IPS-18c (cell line): ENCODE measurements around the gene GALP.
"Not testable (repeated sequence)": the region's sequence is repeated elsewhere in the genome, so short reads cannot be mapped to it uniquely, and the experiment has no call there.

Source experiments
- H3K4me3 ChIP-seq: 2 replicates; pipeline ENCODE4 v1.7.0; 2013; ENCODE audit warnings: low read depth, mild to moderate bottlenecking, low read length, moderate library complexity; ENCODE audit not compliant: insufficient read depth
- H3K9me3 ChIP-seq: one replicate; pipeline ENCODE4 v1.6.1; 2013; ENCODE audit warnings: mild to moderate bottlenecking, low read length, moderate library complexity; ENCODE audit not compliant: control insufficient read depth, insufficient read depth

The GALP gene

DNA sequence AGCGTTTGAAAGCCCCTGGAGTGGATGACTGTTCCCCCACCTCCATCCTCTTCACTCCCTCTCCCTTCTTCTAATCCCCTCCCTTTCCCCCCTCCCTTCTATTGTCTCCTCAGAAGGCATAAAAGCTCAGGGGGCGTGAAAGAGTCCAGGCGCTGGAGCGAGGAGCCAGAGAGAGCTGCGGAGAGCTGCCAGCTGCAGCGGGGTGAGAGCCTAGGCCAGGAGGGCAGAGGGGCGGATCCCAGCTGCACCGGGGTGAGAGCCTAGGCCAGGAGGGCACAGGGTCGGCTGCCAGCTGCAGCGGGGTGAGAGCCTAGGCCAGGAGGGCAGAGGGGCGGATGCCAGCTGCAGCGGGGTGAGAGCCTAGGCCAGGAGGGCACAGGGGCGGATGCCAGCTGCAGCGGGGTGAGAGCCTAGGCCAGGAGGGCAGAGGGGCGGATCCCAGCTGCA, at the start of gene GALP:
TSS of gene GALP (plus strand) at position 148 of the 447 bp plus-strand sequence. CDS start 1,101 bp downstream, outside the sequence.
- H3K4me3 ChIP-seq, H3K9me3 ChIP-seq: not testable (repeated sequence)

DNA sequence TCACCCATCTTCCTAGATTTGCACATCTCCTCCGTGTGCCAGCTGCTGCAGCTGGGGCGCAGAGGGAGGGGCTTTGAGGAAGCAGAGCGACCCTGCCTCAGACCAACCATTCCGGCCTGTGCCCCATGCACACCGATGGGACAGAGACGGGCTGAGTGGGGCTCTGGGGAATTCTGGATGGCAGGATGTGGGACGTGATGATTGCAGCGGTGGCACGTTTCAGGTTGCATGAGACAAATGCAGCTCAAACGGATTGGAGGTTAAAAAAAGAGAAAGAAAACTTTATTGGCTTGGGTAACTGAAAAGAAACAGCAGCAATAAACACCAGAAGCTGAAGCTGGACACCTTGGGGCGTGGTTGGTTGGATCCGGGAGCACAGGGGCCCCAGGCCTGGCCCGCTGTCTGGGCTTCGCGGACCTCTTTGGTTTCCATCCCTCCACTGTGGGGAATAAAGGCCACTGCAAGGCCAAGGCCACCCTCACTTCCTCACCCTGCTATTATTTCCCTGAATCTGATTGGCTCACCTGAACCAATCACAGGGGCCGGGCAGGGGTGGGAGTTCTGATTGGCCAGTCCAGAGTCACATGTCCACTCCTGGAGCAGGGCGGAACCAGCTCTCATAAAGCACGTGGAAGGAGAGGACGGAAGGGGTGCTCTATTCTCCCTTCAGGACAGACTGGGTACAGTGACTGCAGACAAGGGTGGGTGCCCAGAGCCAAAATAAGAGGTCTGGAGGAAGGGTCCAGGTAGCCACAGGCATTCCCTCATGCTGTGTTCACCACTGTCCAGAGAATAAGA, 48.6 kb upstream of the GALP start:
- no peak overlapping the region for H3K4me3 ChIP-seq
- no peaks in the 10 kb centered on the region for H3K9me3 ChIP-seq

DNA sequence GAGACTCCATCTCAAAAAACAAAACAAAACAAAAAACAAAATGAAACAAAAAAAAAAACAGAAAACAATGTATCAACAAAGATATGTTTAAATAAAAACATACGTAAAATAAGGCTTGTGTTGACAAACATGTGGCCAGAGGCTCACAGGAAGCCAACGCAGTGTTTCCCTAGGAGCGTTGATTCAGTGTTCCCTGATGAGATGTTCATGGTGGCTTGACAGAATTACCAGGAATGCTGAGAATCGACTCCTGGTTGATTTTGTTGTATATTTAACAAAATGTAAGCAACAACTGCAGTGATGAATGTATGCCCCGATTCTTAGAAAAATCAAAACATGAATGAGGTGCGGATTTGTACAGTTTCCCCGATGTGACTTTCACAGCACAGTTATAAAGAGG, 45.8 kb upstream of the GALP start:
- no peak overlapping the region for H3K4me3 ChIP-seq
- H3K9me3 ChIP-seq: no peaks in the 10 kb centered on the region

DNA sequence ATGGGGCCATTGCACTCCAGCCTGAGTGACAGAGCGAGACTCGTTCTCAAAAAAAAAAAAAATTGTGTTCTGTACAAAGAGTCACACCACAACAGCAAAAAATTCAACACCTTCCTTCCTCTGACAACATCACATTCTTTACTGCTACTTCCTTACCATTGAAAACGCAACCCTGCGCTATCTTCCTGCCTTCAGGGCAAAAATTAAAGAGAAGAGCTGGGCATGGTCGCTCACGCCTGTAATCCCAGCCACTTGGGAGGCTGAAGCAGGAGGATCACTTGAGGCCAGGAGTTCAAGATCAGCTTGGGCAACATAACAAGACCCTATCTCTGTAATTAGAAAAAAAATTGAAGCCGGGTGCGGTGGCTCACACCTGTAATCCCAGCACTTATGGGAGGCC, 44.2 kb upstream of the GALP start:
- Histone ChIP-seq H3K9me3 (no peaks in the 10 kb centered on the region), H3K4me3 (no peak overlapping the region)

DNA sequence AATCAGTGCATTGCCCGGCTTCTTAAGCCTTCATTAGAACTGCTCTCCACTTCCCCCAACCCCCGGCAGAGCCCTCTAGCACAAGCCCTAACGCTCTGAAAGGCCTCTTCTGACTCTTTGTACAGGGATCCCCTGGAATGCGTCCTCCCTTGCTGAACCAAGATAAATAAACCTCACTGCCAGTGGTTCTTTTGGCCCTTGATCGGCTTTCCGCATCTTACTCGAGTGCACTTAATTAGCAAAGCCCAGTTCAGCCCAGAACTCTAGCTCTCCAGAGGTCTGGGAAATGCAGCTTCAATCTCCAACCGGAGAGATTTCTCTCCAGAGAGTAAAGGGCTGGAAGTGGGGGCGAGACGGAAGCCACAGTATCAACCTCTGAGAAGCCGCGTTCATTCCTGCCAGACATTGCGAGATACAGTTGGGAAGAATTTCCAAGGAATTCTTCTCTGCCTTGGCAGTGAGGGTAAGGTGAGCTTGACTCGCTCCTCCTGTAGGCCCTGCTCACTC, 43.4 kb upstream of the GALP start:
- Histone ChIP-seq H3K9me3 (no peaks in the 10 kb centered on the region), H3K4me3 (no peak overlapping the region)

DNA sequence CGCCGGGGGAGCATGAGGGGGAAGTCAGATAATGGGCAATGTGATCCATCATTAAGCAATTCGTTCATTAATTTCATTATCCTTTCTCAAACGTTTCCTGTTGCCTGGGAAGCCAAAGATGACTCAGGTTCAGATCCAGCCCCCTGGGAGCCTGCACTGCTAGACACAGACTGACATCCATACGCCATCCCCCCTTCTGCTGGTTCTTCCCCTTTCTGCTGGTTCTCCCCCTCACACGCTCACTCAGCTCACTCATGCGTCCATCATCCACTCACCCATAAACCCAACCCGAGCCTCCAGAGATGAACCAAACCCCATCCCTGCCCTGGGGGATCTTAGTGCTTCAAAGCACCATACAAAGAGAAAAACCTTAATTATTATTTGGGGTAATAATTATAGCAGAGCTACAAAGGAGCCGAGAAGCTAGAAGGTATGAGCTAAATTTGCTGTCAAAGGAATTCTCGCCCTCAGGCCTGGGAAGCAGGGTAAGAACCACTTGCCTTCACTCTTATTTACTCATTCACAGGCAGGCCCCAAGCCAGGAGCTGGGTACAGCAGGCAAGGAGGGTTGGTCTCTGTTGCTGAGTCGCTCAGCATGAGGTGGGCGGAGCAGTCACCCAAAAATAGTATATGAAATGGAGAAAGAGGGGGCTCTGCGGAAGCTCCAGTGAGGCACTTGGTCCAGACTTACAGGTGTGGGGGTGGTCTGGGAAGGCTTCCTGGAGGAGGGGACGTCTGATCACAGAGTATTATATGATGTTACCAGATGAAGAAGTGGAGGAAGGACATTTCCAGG, 41.8 kb upstream of the GALP start:
- Histone ChIP-seq H3K9me3 (no peaks in the 10 kb centered on the region), H3K4me3 (no peak overlapping the region)

DNA sequence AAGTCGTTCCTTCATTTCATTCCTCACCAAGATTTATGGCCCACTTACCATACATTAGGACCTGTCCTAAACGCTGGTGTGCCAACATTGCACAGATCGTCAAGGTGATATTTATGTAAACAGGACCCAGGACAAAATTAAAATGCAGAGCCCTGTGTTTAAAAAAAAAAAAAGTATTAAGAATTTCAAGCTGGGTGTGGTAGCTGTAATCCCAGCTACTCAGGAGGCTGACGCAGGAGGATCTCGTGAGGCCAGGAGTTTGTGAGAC, 41.2 kb upstream of the GALP start:
- peaks cover 1% of the 10 kb centered on the region for H3K9me3 ChIP-seq
- no peak overlapping the region for H3K4me3 ChIP-seq

DNA sequence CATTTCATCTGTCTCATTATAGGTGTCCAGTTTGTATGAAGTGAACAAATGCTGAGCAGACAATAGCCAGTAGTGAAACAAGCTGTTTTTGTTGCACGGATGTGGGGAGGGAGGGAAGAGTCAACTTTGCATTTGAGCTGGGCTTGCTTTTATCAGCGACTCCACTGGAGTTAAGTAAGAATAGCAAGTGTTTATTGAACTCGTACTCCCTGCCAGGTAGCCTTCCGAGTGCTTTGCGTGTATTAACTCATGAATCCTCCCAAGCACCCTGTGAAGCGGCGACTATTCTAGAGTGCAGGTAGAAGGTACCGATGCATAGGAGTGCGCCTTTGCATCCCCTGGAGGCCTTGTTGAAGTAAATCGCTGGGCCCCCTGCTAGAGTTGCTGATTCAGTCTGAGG, 39.4 kb upstream of the GALP start:
- Histone ChIP-seq H3K9me3 (peaks cover 2% of the 10 kb centered on the region), H3K4me3 (no peak overlapping the region)

DNA sequence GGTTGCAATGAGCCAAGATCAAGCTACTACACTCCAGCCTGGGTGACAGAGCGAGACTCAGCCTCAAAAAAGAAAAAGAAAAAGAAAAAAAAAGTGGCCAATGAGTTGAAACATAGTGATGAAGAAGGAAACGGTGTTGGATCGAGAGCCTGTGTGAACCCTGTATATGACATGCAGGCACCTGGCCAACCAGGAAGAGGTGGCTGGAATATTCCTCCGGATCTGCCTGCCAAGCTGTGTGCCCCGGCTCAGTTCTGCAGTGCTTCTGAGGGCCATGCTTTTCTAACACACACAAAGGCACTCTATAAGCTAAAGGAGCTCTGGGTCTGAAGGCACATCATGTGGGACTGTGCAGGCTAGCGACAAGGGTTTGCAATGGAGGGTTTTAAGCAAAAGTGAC, 38.4 kb upstream of the GALP start:
- Histone ChIP-seq H3K4me3 (no peak overlapping the region), H3K9me3 (peaks cover 2% of the 10 kb centered on the region)

DNA sequence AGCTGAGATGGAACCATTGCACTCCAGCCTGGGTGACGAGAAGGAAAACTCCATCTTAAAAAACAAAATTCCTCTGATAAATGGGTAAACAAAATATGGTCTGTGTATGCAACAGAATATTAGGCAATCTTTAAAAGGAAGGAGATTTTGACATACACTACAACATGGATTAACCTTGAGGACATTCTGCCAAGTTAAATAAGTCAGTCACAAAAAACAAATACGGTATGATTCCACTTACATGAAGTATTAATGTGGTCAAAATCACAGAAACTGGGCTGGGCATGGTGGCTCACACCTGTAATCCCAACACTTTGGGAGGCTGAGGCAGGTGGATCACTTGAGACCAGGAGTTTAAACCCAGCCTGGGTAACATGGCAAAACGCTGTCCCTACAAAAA, 37.7 kb upstream of the GALP start:
- Histone ChIP-seq H3K9me3 (peaks cover 2% of the 10 kb centered on the region), H3K4me3 (no peak overlapping the region)

DNA sequence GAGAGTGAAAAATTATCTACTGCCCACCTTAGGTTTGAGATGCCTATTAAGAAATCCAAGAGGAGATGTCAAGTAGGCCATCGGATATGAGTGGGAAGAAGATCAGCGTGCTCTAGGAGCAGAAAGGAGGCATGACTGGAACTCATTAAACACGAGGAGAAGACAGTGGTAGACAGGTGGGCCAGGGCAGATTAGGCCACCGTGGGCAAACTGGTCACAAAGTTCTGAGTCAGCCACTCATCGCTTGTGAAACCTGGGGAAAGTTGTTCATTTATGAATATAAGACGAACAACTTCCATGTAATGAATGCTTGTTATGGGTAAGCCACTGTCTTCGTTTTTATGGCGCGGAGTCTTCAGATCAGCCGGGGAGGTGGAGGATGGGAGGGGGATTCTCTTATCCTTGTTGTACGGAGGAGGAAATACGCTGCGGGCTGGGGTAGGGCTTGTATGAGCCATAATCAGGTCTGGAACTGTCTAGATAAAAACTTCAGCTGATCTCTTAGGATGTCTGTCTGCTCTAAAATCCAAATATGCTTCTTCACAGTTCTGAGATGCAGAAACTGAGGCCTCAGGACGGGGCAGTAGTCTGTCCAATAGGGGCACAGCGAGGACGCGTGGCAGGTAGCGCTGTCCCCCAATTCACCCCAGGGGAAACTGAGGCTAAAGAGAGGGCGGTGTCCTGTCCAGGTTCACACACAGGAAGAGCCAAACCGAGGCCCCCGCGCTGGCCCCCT, 35.8 kb upstream of the GALP start:
- Histone ChIP-seq H3K9me3 (peaks cover 2% of the 10 kb centered on the region), H3K4me3 (peak overlapping the region; percentile 55)

DNA sequence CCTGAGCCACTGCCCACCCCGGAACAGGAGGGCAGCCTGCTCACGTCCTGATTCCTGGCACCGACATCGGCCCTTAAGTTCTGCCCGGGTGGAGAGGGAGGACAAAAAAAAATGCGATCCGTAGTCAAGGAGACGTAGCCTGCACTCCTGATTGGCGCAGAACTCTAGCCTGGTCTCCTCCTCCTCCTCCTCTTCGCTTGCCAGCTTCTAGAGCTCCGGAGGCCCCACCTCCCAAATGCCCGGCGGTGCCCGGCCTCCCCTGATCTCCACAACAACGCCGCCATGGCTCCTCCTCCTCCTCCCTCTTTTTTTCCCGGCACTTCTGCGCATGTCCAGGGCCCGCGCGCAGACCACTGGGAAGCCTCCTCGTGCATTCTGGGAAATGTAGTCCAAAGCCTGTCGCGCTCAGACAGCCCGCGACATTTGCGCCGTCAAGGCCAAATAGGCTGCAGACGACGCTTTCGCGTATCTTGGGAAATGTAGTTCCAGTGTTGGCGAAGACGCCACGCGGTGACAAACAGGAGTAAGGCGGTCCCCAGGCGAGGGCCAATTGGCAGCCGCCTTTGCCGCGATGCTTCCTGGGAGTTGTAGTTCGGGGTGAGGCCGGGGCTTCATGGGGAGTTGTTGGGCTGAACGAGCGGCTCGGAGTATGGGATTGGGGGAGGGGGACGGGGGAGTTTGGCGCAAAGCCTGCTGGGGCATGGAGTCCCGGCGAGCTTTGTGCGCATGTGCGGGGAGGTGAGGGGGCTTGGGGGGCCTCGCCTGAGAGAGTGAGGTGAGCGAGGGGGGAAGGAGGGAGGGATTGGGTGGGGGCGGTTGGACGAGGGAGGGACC, 35.0 kb upstream of the GALP start, which contains the start of gene ZNF444:
TSS of gene ZNF444 (plus strand) at position 705 of the 834 bp plus-strand sequence. CDS start 5,625 bp downstream, outside the sequence.
- H3K4me3 ChIP-seq: peak within 1 kb of the TSS; percentile 67
- peaks cover 2% of the 10 kb centered on the region for H3K9me3 ChIP-seq

DNA sequence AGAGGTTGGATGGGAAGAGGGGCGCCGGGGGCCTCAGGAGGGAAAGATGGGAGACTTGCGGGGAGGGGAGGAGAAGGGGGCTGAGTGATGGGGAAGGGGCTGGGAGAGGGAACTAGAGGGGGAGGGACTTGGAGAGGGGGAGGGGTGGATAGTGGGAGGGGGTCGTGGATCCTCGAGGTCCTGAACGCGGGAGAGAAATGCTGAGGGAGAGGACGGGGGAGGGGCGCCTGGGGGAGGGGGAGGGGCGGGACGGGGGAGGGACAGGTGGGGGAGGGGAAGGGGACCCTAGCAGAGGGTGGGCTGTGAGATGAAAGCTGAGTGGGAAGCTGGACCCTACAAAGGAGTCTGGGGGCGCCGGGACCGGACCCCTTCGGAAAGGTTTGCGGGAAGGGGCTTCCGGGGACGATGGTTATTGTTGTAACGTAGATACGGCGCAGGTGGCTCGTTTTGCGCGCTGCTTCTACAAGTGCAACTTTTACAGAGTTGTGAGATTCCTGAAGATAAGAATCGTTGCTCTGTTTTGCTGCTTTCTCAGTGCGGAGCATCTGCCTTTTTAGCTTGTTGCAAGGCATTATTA, 34.3 kb upstream of the GALP start:
- Histone ChIP-seq H3K9me3 (peaks cover 2% of the 10 kb centered on the region), H3K4me3 (peak overlapping the region; percentile 67)

DNA sequence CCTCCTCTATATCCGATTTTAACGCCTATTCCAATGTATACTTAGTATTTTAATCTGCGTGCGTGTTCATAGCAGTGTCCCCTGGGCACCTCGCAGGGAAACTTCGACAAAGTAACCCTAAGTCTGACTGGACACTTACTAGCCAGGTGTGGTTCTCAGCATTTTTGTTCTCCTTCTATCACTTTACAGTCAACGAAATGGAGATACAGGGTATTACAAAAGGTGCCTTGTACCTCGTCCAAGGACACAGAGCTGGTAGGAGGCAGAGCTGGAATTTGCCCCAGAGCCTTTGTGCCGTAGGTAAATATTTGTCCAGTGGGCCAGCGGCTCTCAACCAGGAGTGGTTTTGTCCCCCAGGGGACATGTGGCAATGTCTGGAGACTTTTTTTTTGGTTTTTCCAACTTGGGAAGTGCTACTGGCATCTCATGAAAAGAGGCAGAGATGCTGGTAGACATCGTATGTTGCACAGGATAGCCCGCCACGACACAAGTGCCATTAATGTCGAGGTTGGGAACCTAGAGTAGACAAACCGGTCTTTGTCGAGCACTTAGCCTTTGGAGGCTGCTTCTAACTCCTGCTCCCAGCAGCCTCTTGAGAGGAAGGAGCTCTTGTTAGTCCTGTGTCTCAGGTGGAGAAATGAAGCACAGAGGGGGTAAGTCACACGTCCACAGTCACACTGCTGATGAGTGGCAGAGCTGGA, 33.6 kb upstream of the GALP start:
- peak overlapping the region; percentile 67; the same call in 1 of the 2 replicates for H3K4me3 ChIP-seq
- H3K9me3 ChIP-seq: peaks cover 2% of the 10 kb centered on the region

DNA sequence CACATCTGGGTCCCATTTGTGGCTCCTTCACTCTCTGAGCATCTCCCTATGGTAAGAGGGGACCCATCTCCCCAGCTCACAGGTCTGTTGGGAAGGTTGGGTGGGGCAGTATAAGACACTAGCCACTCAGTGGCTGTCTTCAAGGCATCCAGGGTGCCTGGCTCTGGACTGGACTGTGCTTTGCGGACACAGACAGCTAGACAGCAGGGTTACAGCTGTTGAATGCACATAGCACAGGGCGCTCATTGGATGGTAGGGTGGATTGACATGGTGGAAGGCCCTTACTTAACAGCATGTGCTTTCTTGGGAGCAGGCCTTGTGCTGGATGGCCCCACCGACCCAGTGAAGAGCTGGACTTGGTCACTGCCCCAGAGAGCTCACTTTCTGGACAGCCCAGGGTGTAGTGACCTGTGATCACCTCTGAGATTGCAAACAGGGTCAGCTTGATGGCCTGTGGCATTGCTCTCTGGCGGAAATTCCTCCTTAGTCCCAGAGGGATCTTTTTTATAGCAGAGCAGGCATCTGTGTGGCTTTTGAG, 32.8 kb upstream of the GALP start:
- Histone ChIP-seq H3K9me3 (peaks cover 2% of the 10 kb centered on the region), H3K4me3 (no peak overlapping the region)

DNA sequence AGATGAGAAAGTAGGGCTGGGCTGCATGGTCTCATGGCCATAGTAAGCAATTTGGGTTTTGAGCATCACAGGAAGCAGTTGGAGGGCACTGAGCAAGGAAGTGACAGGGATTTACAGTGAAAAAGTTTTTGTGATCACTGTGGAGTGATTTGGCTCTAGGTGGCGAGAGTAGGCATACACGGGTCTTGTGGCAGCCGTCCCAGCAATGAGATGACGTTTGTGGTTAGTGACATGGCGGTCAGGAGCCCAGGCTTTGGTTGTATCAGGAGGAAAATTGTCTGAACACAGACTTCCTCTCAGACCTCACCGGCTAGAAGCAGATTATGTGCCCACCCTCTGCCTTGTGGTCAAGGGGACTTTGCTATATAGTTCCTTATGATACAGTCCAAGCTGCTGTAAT, 31.4 kb upstream of the GALP start:
- H3K4me3 ChIP-seq: no peak overlapping the region
- H3K9me3 ChIP-seq: peaks cover 2% of the 10 kb centered on the region
